ENCODE data around the gene CES4A. TPM values are rescaled to one million over a fixed set of nuclear protein-coding genes. Genes with fewer than 3 reads are reported as not detected.

Gene CES4A
- total and polyA plus RNA-seq, 9 of the 15 experiments (the other 6 are each of a cell fraction or from before 2014, with no cell fraction given): 0.09 to 0.13 (median 0.11) TPM; not detected in 6

GRCh38 chr16:67029254-67030096 lies 41.1 kb downstream of the CES4A start (continued):
- TF ChIP-seq CHD7 (IDR thresholded peaks at IDR 0.05; ENCODE audit: low read depth, low read length) (no peak), SETDB1 (IDR thresholded peaks at IDR 0.05; ENCODE audit: low read length) (no peak), ARHGAP35 (IDR thresholded peaks at IDR 0.05; ENCODE audit: partially characterized antibody) (no peak), NCOA6 (IDR thresholded peaks at IDR 0.05) (peak; percentile 72), STAT5A (IDR thresholded peaks at IDR 0.05; ENCODE audit: borderline replicate concordance, low read length) (no peak), RBFOX2 (IDR thresholded peaks at IDR 0.05; ENCODE audit: low read depth, low read length) (peak; percentile 87), PHF21A (IDR thresholded peaks at IDR 0.05; ENCODE audit: borderline replicate concordance, low read depth) (no peak), ZNF431 (CRISPR knock-in tag; IDR thresholded peaks at IDR 0.05) (no peak), KDM2B (CRISPR knock-in tag; IDR thresholded peaks at IDR 0.05) (no peak), MCM2 (IDR thresholded peaks at IDR 0.05; ENCODE audit: low read depth) (no peak), MXI1 (IDR thresholded peaks at IDR 0.05; ENCODE audit: low read depth, low read length) (no peak), RBM22 (IDR thresholded peaks at IDR 0.05; ENCODE audit: low read depth, low read length, poor library complexity, severe bottlenecking) (peak; percentile 80)
- TF ChIP-seq, protein P1, sequence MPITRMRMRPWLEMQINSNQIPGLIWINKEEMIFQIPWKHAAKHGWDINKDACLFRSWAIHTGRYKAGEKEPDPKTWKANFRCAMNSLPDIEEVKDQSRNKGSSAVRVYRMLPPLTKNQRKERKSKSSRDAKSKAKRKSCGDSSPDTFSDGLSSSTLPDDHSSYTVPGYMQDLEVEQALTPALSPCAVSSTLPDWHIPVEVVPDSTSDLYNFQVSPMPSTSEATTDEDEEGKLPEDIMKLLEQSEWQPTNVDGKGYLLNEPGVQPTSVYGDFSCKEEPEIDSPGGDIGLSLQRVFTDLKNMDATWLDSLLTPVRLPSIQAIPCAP (CRISPR knock-in tag; IDR thresholded peaks at IDR 0.05; ENCODE audit: borderline replicate concordance): no peak

All from K562 (cell line).